ENCODE measurements around the gene FRMD4B.
A peak's percentile ranks its signal among the peaks of the same experiment; 100 is the strongest.

FRMD4B gene

GRCh38 chr3:69120879-69121464 lies 264.9 kb downstream of the FRMD4B start:
- DNase-seq = peak; percentile 1

All from NCI-H1694 (cell line).